NCI-H460 (cell line): ENCODE results near the gene PHF5A. TPM values are rescaled to one million over a fixed set of nuclear protein-coding genes. Genes with fewer than 3 reads are reported as not detected.
"Not testable (repeated sequence)": the region's sequence is repeated elsewhere in the genome, so short reads cannot be mapped to it uniquely, and the experiment has no call there.

Source experiments
- DNase-seq: peaks from one replicate; pipeline ENCODE4 v3.0.0-alpha.2; 2016; ENCODE audit warnings: low read depth; ENCODE audit errors: extremely low read depth
- total RNA-seq: library from RNA; depleted of rRNA; stranded (reverse); fragments of >200 nt; shearing (Covaris generic); gene quantifications from 2 replicates; pipeline ENCODE4 v1.2.3, GENCODE V29; 2014

Gene PHF5A
- total RNA-seq, 1 experiment from 2014 or later = 66.8 TPM

DNA sequence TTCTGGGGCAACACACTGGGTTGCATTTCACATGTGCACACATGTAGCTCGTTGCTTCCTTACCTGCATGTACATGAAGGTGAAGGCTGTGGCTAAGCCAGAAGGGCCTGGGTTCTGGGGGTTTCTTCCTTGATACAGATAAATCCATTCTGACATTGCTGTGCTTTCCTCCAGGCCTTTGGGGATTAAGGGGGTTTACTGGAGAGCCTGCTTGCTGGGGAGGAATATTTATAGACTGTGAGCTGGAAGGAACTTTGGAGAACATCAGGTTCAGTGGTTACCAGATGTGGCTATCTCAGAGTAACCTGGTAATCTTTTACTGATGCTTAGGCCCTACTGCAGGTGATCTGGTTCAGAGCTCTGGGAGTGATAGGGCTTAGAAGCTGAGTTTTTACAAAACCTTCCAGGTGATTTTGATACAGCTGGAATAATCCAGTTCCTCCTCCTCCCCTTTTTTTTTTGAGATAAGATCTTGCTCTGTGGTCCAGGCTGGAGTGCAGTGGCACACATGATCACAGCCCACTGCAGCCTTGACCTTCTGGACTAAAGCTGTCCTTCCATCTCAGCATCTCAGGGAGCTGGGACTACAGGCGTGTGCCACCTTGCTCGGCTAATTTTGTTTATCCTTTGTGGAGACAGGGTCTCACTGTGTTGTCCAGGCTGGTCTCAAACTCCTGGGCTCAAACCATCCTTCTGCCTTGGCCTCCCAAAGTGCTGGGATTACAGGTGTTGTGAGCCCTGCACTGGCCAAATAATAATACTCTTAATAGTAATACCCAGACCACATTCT lies 20.3 kb upstream of the PHF5A start:
- DNase-seq = no peak

DNA sequence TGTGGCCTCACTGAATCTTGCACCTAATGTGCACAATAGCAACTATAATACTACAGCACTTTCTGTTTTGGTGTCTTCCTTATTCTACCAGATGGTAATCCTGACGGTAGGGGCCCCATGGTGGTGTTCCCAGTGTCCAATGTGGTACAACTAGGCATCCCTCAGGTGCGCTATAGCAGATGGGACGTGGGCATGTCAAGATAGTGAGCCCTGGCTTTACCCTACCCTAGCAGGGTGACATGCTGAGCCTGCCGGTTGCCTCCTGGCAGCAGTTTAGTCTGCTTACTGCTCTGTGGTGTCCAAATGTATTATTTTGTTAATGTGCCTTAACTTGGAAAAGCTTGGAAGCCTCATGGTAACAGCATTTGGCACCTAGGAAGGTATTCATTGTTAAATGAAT lies 19.6 kb upstream of the PHF5A start:
- DNase-seq = no peak

DNA sequence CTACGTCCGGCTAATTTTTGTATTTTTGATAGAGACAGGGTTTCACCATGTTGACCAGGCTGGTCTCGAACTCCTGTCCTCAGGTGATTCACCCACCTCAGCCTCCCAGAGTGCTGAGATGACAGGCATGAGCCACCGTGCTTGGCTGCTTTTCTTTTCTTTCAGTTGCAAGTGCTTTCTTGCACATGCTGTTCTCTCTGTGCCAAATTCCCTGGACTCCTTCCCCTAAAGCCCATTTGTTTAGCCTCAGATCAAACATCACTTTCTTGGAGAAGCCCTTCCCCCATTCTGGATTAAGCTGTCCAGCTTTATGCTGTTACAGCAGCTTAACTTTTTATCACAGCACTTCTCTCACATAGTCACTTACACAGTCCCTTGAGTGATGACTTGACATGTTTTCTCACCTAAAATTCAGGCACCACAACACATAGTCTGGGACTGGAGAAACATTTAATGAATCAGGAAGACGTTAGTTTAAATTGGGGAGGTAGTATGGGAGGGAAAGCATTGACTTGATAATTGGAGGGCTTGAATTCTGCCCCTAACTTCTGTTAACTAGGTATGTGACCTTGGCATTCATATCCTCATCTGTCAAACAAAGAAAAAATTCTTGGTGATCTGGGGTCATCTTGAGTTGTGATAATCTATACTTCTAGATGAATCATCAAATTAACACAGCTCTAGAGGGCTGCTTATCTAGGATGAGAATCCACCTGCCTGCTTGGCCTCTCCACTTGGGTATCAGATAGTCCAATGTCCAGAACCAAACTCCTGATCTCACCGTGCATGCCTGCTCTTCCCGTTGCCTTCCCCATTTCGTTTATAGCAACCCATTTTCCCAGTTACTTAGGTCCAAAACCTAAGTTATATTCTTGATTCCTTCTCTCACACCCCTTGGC lies 18.8 kb upstream of the PHF5A start:
- DNase-seq = no peak

- no peak for DNase-seq
Observed at GRCh38 chr22:41485033-41485432, 16.5 kb upstream of the PHF5A start.

- no peak for DNase-seq
Observed at GRCh38 chr22:41482319-41482935, 13.9 kb upstream of the PHF5A start.

GRCh38 chr22:41481925-41482318 lies 13.4 kb upstream of the PHF5A start:
- DNase-seq = no peak

DNA sequence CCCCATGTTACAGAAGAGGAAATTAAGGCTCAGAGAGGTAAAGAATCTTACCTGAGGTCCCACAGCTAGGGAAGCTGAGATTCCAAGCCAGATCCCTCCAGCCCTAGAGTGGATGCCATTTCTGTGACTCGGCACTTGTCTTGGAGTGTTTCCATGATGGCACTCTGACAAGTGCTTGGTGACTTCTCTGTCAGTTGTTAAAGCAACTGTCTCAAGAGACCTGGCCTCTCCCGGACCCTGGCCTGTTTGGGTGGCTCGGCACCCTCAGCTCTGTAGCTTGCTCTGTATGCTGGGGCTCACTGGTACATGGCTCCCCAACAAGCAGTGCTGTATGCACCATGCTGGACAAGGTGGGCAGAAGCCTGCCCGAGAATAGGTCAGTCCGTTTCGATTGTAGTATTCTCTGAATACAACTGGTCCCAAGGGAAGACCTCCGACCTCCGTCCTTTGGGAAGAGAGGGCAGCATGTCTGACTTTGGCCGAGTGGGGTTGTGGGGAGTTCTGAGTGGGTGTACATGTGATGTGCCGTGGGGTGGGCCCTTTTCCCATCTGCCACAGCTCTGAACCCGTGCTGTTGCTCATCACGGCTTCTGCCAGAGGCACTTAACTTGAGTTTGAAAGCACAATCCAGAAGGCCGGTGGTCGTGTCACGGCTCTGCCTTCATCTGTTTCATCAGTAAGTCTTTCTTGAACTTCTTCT lies 12.8 kb upstream of the PHF5A start:
- DNase-seq = no peak

DNA sequence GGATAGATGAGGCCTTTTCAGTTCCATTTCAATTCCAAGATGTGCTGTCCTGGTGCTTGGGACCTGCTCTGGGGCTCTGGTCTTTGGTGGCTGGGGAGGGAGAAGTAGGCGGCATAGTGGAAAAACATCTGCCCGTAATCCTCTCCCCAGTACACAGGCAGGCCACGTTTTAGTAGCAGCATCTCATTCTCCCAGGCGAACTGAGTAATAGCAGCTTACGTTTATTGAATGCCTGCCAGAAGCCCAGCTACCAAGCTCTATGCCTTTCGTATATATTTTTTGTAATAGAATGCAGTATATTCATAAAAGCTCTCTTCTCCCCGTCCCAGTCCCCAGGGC lies 11.9 kb upstream of the PHF5A start:
- DNase-seq = no peak

GRCh38 chr22:41479671-41480396 lies 11.3 kb upstream of the PHF5A start:
- no peak for DNase-seq

DNA sequence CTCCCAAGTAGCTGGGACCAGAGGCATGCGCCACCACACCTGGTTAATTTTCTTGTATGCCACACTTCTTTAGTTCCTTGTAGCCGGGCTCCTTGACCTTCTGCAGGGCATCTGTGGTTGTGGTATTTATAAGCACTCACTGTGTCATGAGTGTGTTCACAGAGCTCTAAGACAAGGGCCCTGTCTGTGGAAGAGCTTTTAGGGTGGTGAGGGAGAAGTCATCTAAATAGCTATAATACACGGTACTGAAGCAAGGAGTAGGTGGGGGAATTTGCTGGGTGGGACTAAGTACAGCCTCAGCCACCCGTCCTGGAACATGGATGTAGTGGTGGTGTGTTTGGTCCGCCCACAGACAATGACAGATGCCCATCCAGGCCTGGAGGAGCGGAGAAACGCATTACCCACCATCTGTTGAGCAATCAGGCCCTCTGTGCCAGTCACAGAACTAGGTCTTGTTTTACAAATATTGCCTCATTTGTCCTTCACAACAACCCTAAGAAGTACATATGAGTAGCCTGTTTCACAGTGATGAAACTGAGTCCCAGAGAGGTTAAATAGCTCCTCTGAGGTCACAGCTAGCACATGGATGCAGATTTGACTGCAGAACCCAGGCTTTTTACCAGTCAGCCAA lies 10.5 kb upstream of the PHF5A start:
- no peak for DNase-seq

GRCh38 chr22:41478473-41478872 lies 10.0 kb upstream of the PHF5A start:
- DNase-seq = no peak

GRCh38 chr22:41474872-41475451 lies 6.5 kb upstream of the PHF5A start:
- DNase-seq = no peak

DNA sequence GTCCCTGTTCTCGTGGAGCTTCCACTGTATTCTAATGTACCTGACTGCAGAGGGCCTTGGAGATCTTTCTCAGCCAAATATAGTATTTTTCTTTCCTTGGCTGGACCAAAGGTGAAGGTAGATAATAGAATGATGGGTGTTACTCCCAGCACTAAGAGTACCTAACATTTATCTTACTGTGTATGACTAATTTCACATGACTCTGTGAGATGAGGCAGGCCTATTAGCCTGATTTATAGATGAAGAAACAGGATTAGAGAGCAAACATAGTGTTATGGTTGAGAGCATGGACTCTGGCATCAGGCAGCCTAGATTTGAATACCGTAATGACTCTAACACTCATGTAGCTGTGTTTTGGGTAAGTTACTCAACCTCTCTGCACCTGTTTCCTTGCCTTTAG lies 3.1 kb upstream of the PHF5A start:
- DNase-seq = peak; percentile 17

GRCh38 chr22:41470886-41471285 lies 2.4 kb upstream of the PHF5A start:
- no peak for DNase-seq

- no peak for DNase-seq
Observed at GRCh38 chr22:41469218-41469851, 843 bp upstream of the PHF5A start.

- DNase-seq = no peak
Observed at GRCh38 chr22:41461901-41462300, 6.6 kb downstream of the PHF5A start.

DNA sequence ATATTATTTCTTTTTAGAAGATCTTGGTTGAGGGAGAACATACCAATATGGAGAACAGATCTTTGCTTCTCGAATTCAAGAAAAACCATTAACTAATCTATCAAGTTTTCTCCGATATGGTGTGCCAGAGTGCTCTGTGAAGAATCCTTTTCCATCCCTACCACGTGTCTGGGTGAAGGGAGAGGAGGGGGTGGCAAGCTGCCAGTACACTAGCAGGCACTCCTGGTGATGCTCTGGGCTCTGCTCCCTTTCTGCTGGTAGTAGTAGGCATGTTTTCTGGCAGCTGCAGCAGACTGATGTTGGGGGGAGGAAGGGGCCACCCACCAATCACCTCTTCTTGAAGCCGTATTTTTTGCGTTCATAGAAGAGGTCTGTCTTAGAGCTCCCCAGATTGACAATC lies 8.4 kb downstream of the PHF5A start:
- DNase-seq = not testable (repeated sequence)

- no peak for DNase-seq
Observed at GRCh38 chr22:41459431-41459830, 9.1 kb downstream of the PHF5A start.

DNA sequence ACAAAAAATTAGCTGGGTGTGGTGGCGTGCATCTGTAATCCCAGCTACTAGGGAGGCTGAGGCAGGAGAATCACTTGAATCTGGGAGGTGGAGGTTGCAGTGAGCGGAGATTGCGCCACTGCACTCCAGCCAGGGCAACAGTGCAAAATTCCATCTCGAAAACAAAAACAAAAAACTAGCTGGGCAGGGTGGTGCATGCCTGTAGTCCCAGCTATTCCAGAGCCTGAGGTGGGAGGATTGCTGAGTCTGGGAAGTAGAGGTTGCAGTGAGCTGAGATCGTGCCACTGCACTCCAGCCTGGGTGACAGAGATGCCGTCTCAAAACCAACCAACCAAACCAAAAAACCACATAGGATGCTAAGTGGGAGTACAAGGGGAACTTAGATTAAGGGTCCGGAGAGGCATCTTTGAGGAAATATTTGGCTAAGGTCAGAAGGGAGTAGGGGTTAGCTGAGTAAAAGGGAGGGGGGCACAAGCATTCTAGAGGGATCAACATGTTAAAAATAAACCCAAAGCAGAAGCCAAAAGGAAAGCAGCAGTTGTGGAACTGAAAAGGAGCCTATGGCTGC lies 10.2 kb downstream of the PHF5A start:
- DNase-seq = no peak
